SU-DHL-6 (cell line): Measurements from ENCODE around the gene DHX35.

Source experiments
- H2AFZ ChIP-seq: fragments of 200-600 bp; sonication (generic); 2 replicates; pipeline ENCODE4 v1.6.1; 2014; ENCODE audit warnings: low read depth, mild to moderate bottlenecking, moderate library complexity, mixed read lengths, antibody characterized with exemption, low read length; ENCODE audit not compliant: severe bottlenecking
- H3F3A ChIP-seq: fragments of 200-600 bp; shearing (Covaris generic); 2 replicates; pipeline ENCODE4 v1.6.0; 2016; ENCODE audit warnings: antibody characterized with exemption, mild to moderate bottlenecking; ENCODE audit not compliant: insufficient read depth
- H3K27ac ChIP-seq: fragments of 200-600 bp; sonication (generic); 2 replicates; pipeline ENCODE4 v1.5.1; 2016; ENCODE audit warnings: low read depth, mild to moderate bottlenecking, low read length, moderate library complexity, mixed read lengths
- H3K27me3 ChIP-seq: fragments of 200-600 bp; sonication (generic), shearing (Covaris generic); 2 replicates; pipeline ENCODE4 v1.6.0; 2014; ENCODE audit warnings: mild to moderate bottlenecking, low read length
- H3K36me3 ChIP-seq: fragments of 200-600 bp; sonication (generic); 2 replicates; pipeline ENCODE4 v1.6.1; 2014; ENCODE audit warnings: mild to moderate bottlenecking, low read length, mixed read lengths
- H3K4me2 ChIP-seq: fragments of 300-600, 200-600 bp; shearing (Covaris generic), sonication (generic); 2 replicates; pipeline ENCODE4 v1.6.0; 2014; ENCODE audit warnings: low read length, low read depth, mild to moderate bottlenecking; ENCODE audit not compliant: poor library complexity, severe bottlenecking
- H3K4me3 ChIP-seq: fragments of 200-600 bp; sonication (generic); 2 replicates; pipeline ENCODE4 v1.5.1; 2014; ENCODE audit warnings: antibody characterized with exemption, low read length, mild to moderate bottlenecking, mixed read lengths; ENCODE audit not compliant: insufficient read depth, poor library complexity, severe bottlenecking
- H3K79me2 ChIP-seq: fragments of 200-600 bp; sonication (generic); 2 replicates; pipeline ENCODE4 v1.6.1; 2014; ENCODE audit warnings: mild to moderate bottlenecking, low read length, moderate library complexity; ENCODE audit not compliant: insufficient read depth
- H3K9ac ChIP-seq: fragments of 200-600 bp; sonication (generic); 2 replicates; pipeline ENCODE4 v1.7.0; 2014; ENCODE audit warnings: mild to moderate bottlenecking, low read length
- H3K9me2 ChIP-seq: fragments of 200-600 bp; sonication (generic); replicated peaks from 2 replicates; pipeline ENCODE4 v1.6.1; 2014; ENCODE audit warnings: low read length; ENCODE audit not compliant: insufficient read depth
- H3K9me3 ChIP-seq: fragments of 200-600 bp; sonication (generic); 2 replicates; pipeline ENCODE4 v1.6.1; 2014; ENCODE audit warnings: low read length, mixed read lengths; ENCODE audit not compliant: insufficient read depth
- H4K20me1 ChIP-seq: fragments of 200-600 bp; sonication (generic); 2 replicates; pipeline ENCODE4 v1.6.1; 2014; ENCODE audit warnings: low read depth, mild to moderate bottlenecking, antibody characterized with exemption, low read length, moderate library complexity, mixed read lengths
- EZH2phosphoT487 ChIP-seq: fragments of 200-600 bp; sonication (generic), shearing (Covaris generic); conservative IDR thresholded peaks from 2 replicates; pipeline ENCODE4 v1.6.1; 2018; ENCODE audit warnings: mild to moderate bottlenecking, antibody characterized with exemption, low read length, moderate library complexity, mixed read lengths
- TF ChIP-seq, protein P1 (sequence below): fragments of 200-600 bp; sonication (generic); IDR thresholded peaks from one replicate; pipeline ENCODE4 v1.5.1; 2017; ENCODE audit warnings: antibody characterized with exemption, mild to moderate bottlenecking, low read length, moderate library complexity; ENCODE audit not compliant: insufficient read depth, poor library complexity, severe bottlenecking

DHX35 gene

DNA sequence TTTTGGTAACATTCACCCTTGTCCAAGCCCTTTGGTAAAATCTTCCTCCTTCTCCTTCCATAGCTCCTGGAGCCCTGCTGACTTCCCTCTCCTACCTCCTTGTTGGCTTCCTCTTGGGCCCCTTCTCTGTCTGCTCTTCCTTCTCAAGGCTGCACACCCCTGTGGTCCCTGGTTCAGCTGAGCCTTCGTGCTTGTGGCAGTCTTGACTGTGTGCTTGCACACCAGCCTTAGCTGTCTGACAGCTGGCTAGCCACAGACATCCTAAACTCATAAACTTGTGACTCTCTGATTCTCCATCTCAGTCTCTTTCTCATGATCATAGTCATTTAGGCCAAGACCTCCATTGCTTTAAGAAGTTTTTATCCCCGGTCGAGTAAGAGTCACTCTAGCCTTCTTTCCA is 37.1 kb downstream of the DHX35 start:
- Histone ChIP-seq H3K9ac (no peak overlapping the region), H3K9me2 (no peaks in the 10 kb centered on the region), H3K27ac (no peak overlapping the region), H3K4me2 (no peak overlapping the region), H3K79me2 (no peaks in the 10 kb centered on the region), H2AFZ (no peak overlapping the region), H3K27me3 (no peaks in the 10 kb centered on the region), H3F3A (no peaks in the 10 kb centered on the region), H3K9me3 (no peaks in the 10 kb centered on the region), H3K36me3 (peaks cover 10% of the 10 kb centered on the region; the same call in 1 of the 2 replicates), H4K20me1 (no peaks in the 10 kb centered on the region), H3K4me3 (no peak overlapping the region)
- TF ChIP-seq, protein P1, sequence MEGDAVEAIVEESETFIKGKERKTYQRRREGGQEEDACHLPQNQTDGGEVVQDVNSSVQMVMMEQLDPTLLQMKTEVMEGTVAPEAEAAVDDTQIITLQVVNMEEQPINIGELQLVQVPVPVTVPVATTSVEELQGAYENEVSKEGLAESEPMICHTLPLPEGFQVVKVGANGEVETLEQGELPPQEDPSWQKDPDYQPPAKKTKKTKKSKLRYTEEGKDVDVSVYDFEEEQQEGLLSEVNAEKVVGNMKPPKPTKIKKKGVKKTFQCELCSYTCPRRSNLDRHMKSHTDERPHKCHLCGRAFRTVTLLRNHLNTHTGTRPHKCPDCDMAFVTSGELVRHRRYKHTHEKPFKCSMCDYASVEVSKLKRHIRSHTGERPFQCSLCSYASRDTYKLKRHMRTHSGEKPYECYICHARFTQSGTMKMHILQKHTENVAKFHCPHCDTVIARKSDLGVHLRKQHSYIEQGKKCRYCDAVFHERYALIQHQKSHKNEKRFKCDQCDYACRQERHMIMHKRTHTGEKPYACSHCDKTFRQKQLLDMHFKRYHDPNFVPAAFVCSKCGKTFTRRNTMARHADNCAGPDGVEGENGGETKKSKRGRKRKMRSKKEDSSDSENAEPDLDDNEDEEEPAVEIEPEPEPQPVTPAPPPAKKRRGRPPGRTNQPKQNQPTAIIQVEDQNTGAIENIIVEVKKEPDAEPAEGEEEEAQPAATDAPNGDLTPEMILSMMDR: no peak
- TF ChIP-seq EZH2phosphoT487: no peak

DNA sequence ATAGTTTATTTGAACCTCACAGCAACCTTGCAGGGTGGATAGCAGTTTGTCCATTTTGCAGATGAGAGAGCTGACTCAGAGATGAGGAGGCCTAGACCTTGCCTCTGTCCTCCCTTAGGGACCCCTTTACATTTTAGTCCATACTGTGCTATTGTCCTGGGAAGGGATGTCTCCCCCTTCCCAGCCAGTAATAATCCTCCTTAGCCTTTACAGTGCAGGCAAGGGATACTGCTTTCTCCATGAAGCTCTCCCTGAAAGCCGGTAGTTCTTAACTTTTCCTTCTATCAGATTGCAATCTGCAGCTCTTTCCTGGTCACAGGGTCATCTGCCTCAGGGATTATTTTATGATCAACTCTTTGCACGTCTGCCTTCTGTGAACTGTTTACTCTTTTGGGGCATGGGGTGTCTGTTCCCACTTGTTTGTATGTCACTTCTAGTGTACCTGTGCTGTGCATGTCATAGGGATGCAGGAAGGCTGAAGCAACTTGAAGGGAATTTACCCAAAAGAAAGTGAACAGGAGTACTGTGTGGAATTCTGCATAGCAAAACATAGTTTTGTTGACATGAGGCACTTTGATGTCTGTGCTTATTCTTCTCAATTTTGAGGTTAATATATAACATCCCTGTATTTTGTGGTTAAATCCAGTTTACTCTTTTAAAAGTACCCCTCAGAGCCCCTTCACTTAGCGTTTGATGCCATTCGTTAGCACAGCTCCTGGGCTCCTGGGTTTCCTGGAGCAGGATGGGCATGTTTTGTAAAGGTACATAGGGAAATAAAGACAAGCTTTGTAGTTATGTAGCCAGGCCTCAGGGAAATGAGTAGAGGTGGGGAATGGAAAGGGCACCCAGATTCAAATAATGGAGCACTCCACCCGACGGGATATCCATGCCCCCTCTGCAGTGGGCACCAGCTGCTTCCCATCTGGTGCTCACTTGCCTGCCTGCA is 38.1 kb downstream of the DHX35 start:
- Histone ChIP-seq H3K4me3 (no peak overlapping the region), H3K79me2 (no peaks in the 10 kb centered on the region), H3F3A (no peaks in the 10 kb centered on the region), H4K20me1 (no peaks in the 10 kb centered on the region), H3K9me2 (no peaks in the 10 kb centered on the region), H3K27ac (no peak overlapping the region), H3K36me3 (peaks cover 10% of the 10 kb centered on the region; the same call in 1 of the 2 replicates), H3K4me2 (no peak overlapping the region), H2AFZ (no peak overlapping the region), H3K9me3 (no peaks in the 10 kb centered on the region), H3K27me3 (no peaks in the 10 kb centered on the region), H3K9ac (no peak overlapping the region)
- no peak for TF ChIP-seq EZH2phosphoT487
- TF ChIP-seq, protein P1: no peak

DNA sequence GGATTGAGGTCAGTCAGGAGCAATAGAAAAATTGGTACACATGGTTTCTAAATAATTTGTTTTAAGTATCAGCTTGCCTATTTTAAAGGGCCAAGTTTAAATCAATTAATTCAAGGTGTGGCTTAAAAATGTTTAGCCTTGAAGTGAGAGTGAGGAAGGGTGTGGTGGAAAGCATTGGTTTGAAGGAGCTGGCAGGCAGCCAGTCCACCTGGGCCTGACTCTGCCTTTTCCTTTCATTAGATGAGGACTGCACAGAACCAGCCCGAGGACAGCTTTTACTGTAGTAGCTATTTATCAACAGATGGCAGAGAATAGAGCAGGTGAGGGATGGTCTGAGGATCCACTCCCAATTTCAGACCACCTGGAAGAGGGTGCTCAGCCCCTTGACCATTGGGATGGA is 42.4 kb downstream of the DHX35 start:
- TF ChIP-seq EZH2phosphoT487: no peak
- Histone ChIP-seq H3K4me2 (no peak overlapping the region), H3K27me3 (no peaks in the 10 kb centered on the region), H3K9ac (no peak overlapping the region), H3K79me2 (no peaks in the 10 kb centered on the region), H3K9me2 (no peaks in the 10 kb centered on the region), H3K27ac (no peak overlapping the region), H4K20me1 (no peaks in the 10 kb centered on the region), H3F3A (no peaks in the 10 kb centered on the region), H3K4me3 (no peak overlapping the region), H3K9me3 (no peaks in the 10 kb centered on the region), H2AFZ (no peak overlapping the region), H3K36me3 (peaks cover 18% of the 10 kb centered on the region)

DNA sequence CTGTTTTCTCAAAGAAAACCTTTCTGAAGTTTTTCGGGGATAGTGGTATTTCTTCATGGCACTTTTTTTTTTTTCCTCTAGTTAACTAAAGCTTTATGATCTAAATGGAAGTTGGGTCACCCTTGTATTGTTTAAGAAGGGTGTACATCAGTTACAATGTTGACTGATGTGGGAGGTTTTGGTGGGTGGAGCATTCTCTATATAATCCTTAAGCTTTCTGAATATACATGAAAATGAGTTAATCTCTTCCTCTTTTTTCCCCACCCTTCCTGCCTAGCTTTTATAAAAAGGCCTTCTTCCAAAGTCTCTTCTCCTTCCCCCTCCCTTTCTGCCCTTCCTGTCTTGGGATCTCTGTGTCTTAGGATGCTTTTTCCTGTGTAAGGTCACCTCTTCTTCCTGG is 47.2 kb downstream of the DHX35 start:
- no peaks in the 10 kb centered on the region for H3F3A ChIP-seq
- TF ChIP-seq EZH2phosphoT487: no peak
- TF ChIP-seq, protein P1: no peak
- no peaks in the 10 kb centered on the region for H3K9me2 ChIP-seq
- no peaks in the 10 kb centered on the region for H3K27me3 ChIP-seq
- no peaks in the 10 kb centered on the region for H4K20me1 ChIP-seq
- H3K4me3 ChIP-seq: no peak overlapping the region
- H3K9me3 ChIP-seq: no peaks in the 10 kb centered on the region
- no peak overlapping the region for H3K4me2 ChIP-seq
- H3K79me2 ChIP-seq: no peaks in the 10 kb centered on the region
- H3K36me3 ChIP-seq: peaks cover 10% of the 10 kb centered on the region
- H2AFZ ChIP-seq: no peak overlapping the region
- H3K27ac ChIP-seq: no peak overlapping the region
- no peak overlapping the region for H3K9ac ChIP-seq
